Right lobe of liver (tissue), 4 donors: ENCODE data around the gene IGF1R.

Experiments
- POLR2A ChIP-seq: fragments of 450-650 bp; IDR thresholded peaks from one replicate; pipeline ENCODE4 v1.6.1; 2017; ENCODE audit warnings: antibody characterized with exemption, mild to moderate bottlenecking
- TF ChIP-seq, protein P1 (sequence below), 4 donors: fragments of 200-600 bp in 3 of 4; fragments of 450-650 bp in 1 of 4; IDR thresholded peaks; one replicate each; pipeline versions ENCODE4 v1.5.1 to v1.8.0; 2016 to 2022; ENCODE audit warnings: antibody characterized with exemption in 4 of 4, mild to moderate bottlenecking in 2 of 4
- donor health status: DM: no; HTN: no; CAD: no.
- donor health status: DM: no; HTN: no; CAD: no.
- donor health status: DM: no; HTN: yes; CAD: no.

DNA sequence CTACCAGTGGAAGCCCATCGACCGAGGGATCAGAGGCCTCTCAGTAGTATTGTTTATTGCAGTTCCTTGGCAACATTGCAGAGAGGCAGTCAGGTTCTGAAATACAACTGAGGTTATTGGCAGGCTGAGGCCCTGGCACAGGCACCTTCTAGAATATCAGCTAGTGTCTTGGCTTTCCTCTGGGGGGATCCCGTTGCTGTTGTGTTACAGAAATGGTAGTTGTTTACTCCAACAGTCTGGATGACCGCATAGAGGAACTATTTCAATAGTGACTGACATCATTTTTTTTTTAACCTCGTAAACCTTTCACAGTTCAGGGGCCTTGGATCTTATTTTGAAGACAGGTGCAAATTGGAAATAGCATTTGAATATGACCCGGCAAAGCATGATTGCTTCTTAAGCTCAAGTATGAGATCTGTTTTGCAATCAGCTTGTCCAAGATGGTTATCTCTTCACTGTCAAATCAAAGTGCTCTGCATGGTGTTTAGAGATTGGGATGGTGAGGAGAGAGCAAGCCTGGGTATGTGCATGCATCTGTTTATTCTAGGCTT lies 295.3 kb downstream of the IGF1R start:
- TF ChIP-seq, protein P1, sequence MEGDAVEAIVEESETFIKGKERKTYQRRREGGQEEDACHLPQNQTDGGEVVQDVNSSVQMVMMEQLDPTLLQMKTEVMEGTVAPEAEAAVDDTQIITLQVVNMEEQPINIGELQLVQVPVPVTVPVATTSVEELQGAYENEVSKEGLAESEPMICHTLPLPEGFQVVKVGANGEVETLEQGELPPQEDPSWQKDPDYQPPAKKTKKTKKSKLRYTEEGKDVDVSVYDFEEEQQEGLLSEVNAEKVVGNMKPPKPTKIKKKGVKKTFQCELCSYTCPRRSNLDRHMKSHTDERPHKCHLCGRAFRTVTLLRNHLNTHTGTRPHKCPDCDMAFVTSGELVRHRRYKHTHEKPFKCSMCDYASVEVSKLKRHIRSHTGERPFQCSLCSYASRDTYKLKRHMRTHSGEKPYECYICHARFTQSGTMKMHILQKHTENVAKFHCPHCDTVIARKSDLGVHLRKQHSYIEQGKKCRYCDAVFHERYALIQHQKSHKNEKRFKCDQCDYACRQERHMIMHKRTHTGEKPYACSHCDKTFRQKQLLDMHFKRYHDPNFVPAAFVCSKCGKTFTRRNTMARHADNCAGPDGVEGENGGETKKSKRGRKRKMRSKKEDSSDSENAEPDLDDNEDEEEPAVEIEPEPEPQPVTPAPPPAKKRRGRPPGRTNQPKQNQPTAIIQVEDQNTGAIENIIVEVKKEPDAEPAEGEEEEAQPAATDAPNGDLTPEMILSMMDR (IDR thresholded peaks at IDR 0.05) = no peak
- TF ChIP-seq POLR2A = no peak
